Hematopoietic multipotent progenitor cell (in vitro differentiated cells): ENCODE measurements around the gene KLF6. TPM values are rescaled to one million over a fixed set of nuclear protein-coding genes. Genes with fewer than 3 reads are reported as not detected.
A peak's percentile ranks its signal among the peaks of the same experiment; 100 is the strongest.

ENCODE experiments used
- DNase-seq, 3 donors: peaks; one replicate each; pipeline ENCODE4 v3.0.0-alpha.2; 2011 to 2015; ENCODE audit warnings: low read depth in 2 of 3, low spot score in 2 of 3
- total RNA-seq: library from RNA; depleted of rRNA; stranded (reverse); fragments of >200 nt; gene quantifications from one replicate; pipeline ENCODE4 v1.2.3, GENCODE V29; 2012

Gene KLF6
- total RNA-seq, 1 donor, result 177 TPM

GRCh38 chr10:3776796-3777571 is 8.0 kb downstream of the KLF6 start:
- DNase-seq, result peak in 1 of 3 donors; percentile 52

- peak in 1 of 3 donors; percentile 66 for DNase-seq
Measured at GRCh38 chr10:3775696-3776551, 9.1 kb downstream of the KLF6 start.

GRCh38 chr10:3774814-3775695 is 10.0 kb downstream of the KLF6 start:
- peak in 1 of 3 donors; percentile 52 for DNase-seq

- DNase-seq, result peak in 1 of 3 donors; percentile 25
Measured at GRCh38 chr10:3774018-3774813, 10.8 kb downstream of the KLF6 start.

GRCh38 chr10:3773460-3774017 is 11.5 kb downstream of the KLF6 start:
- DNase-seq, result peak in 1 of 3 donors; percentile 19

- no peak for DNase-seq
Measured at GRCh38 chr10:3772361-3773171, 12.4 kb downstream of the KLF6 start.

- no peak for DNase-seq
Measured at GRCh38 chr10:3770611-3771110, 14.3 kb downstream of the KLF6 start.

GRCh38 chr10:3769556-3769955 is 15.5 kb downstream of the KLF6 start:
- peak in 1 of 3 donors; percentile 44 for DNase-seq

- no peak for DNase-seq
Measured at GRCh38 chr10:3766046-3766756, 18.8 kb downstream of the KLF6 start.

GRCh38 chr10:3765146-3765545 is 19.9 kb downstream of the KLF6 start:
- DNase-seq, result peak in 1 of 3 donors; percentile 52

- DNase-seq, result no peak
Measured at GRCh38 chr10:3764626-3765112, 20.3 kb downstream of the KLF6 start.

- DNase-seq, result no peak
Measured at GRCh38 chr10:3763852-3764625, 21.0 kb downstream of the KLF6 start.

- DNase-seq, result no peak
Measured at GRCh38 chr10:3763035-3763456, 22.0 kb downstream of the KLF6 start.

- DNase-seq, result no peak
Measured at GRCh38 chr10:3762309-3762708, 22.7 kb downstream of the KLF6 start.

- DNase-seq, result no peak
Measured at GRCh38 chr10:3761904-3762303, 23.1 kb downstream of the KLF6 start.

- peak in 1 of 3 donors; percentile 19 for DNase-seq
Measured at GRCh38 chr10:3761021-3761686, 23.9 kb downstream of the KLF6 start.
